ENCODE data around the gene FLT1.

FLT1 gene

GRCh38 chr13:28485996-28486543, 8.9 kb downstream of the FLT1 start:
- DNase-seq (ENCODE audit: low read depth, low spot score): no peak

- no peak for DNase-seq (ENCODE audit: low read depth, low spot score)
These were observed 9.4 kb downstream of the FLT1 start for GRCh38 chr13:28485551-28485950.

DNA sequence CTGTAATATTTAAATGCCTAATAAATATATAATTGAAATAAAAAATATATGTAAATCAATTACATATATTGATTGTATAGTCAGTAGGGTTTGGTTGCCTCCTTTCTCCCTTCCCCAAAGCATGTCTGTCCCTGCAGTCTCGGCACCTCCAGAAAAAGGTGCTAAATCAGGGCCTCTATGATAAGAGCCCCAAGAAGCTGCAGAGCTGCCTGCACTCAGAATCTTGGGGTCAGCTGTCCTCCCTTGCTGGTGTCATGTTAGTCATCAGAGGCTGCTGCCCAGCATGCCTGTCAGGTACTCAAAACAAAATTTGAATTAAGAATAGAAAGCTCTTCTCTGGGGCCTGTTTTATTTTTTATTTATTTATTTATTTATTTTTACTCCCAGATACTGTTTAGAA, 9.8 kb downstream of the FLT1 start:
- no peak for DNase-seq (ENCODE audit: low read depth, low spot score)

GRCh38 chr13:28483313-28483931, 11.5 kb downstream of the FLT1 start:
- DNase-seq (ENCODE audit: low read depth, low spot score): no peak

DNA sequence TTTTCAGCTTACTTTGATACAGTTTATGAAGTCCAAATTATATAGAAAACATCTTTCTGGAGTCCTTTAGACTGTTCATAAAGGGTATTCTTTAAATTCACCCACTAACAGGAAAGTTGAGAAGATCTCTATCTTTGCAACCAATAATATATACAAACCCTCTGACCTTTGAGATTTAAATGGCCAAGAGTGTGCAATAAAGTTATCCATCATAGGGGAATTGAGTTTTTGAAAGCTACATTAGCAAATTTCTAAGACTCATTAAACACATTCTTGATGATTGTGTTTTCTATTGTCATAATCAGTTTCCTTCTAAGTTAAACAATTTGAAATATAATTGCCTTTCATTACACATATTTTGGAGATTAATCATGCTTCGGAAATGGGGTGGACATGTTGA, 15.9 kb downstream of the FLT1 start:
- no peak for DNase-seq (ENCODE audit: low read depth, low spot score)

- DNase-seq (ENCODE audit: low read depth, low spot score): no peak
These were observed 16.8 kb downstream of the FLT1 start for GRCh38 chr13:28478127-28478526.

DNA sequence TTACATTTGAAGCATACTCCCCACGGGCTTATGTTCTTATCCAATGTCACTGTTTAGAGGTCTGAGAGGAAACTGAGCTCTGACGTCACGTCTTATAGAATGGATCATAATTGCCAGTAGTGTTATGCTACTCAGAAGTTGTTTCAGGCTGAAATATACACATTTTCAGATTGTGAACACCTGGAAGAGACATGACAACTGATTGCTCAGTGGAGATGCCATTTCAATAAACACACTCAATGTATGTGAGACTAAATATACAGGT, 17.3 kb downstream of the FLT1 start:
- no peak for DNase-seq (ENCODE audit: low read depth, low spot score)

DNA sequence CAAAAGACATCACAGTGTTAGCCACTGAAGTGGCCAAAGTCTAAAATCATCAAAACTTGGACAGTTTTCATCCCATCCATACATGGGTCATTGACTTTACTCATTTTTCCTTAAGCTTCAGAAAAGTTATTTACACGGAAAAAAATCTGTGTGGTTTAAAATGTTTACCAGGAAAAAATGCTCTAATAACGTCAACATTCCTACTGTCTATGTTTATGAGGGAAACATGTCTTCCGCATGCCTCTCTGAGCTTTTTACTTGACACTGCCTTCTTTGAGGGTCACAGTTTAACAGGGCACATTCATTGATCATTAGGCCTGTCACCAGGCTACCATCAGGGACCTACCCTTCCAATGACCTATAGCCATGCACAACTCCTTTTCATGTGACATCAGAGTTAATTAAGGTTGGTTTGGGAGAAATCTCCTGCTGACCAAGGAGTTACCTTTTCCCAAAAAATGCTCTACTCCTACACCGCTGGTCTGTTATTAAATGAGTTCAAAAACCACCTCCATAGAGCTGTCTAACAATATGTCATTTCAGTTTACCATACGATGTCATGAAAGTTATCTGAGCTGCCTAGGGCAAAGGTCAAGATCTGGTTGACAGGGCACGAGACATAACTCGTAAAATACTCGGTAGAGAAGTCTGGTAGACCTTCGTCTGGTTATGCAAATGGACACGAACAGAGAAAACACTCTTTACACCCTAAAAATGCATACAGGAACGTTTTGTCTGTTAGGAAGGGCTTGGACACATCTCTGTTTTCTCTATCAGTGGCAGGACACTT, 17.8 kb downstream of the FLT1 start:
- DNase-seq (ENCODE audit: low read depth, low spot score): no peak

DNA sequence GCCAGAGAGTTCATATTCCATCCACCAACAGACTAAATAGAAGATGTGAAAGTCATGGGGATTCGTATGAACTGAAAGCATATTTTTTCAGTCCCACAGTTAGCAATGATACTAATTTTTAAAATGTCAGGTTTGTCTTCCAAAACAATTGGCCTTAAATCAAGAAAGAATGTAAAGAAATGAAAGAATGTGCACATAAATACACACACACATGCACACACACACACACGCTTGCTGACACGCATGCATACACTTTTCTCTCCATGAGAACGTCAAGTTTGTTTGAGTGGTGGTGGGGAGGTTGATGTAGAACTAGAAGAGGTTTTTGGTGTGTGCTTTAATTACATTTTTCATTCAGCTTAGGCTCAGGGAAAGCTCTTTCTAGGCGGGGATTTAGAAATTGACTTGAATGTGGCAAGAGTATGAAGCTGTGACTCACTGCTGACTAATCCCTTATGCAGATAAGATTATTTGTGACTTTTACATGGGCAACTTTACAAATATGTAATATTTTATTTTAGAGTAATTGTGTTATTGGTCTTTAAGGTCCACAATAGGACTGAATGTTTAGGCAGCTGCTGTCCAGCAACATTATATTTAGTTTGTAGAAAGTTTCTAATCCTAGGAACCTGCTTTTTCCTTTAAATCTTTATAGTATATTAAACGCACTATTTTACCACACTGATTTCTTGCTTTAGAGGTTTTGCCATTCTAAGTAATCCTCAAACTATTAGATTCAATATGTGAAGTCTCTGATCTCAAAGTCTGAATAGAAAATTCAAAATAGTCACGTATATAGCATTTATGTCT, 18.8 kb downstream of the FLT1 start:
- no peak for DNase-seq (ENCODE audit: low read depth, low spot score)

- DNase-seq (ENCODE audit: low read depth, low spot score): no peak
These were observed 20.3 kb downstream of the FLT1 start for GRCh38 chr13:28474491-28475134.

- DNase-seq (ENCODE audit: low read depth, low spot score): no peak
These were observed 21.9 kb downstream of the FLT1 start for GRCh38 chr13:28473044-28473443.

GRCh38 chr13:28471421-28471820, 23.5 kb downstream of the FLT1 start:
- DNase-seq (ENCODE audit: low read depth, low spot score): no peak

GRCh38 chr13:28470296-28470695, 24.6 kb downstream of the FLT1 start:
- DNase-seq (ENCODE audit: low read depth, low spot score): no peak

- no peak for DNase-seq (ENCODE audit: low read depth, low spot score)
These were observed 25.6 kb downstream of the FLT1 start for GRCh38 chr13:28469316-28469715.

- DNase-seq (ENCODE audit: low read depth, low spot score): no peak
These were observed 26.7 kb downstream of the FLT1 start for GRCh38 chr13:28468023-28468915.

- DNase-seq (ENCODE audit: low read depth, low spot score): no peak
These were observed 27.9 kb downstream of the FLT1 start for GRCh38 chr13:28467034-28467433.

DNA sequence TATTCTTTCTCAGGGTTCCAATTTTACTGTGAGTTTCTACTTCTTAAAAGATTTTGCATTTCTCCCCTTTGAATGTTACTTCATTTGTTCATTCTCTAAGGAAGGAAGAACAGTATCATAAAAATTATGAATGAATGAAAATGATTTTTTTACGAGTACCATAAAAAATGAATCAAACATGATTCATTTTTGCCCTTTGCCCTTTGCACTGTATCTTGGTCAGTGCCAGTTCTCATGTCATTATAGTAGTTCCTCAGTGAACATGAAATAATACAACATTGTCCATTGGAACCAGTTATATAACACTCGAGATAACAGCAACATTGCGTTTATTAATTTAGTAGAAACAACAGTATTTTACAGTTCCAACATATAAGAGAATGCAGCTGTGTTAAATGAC, 28.8 kb downstream of the FLT1 start:
- no peak for DNase-seq (ENCODE audit: low read depth, low spot score)

- DNase-seq (ENCODE audit: low read depth, low spot score): no peak
These were observed 30.0 kb downstream of the FLT1 start for GRCh38 chr13:28464861-28465460.

GRCh38 chr13:28463481-28463880, 31.4 kb downstream of the FLT1 start:
- no peak for DNase-seq (ENCODE audit: low read depth, low spot score)

DNA sequence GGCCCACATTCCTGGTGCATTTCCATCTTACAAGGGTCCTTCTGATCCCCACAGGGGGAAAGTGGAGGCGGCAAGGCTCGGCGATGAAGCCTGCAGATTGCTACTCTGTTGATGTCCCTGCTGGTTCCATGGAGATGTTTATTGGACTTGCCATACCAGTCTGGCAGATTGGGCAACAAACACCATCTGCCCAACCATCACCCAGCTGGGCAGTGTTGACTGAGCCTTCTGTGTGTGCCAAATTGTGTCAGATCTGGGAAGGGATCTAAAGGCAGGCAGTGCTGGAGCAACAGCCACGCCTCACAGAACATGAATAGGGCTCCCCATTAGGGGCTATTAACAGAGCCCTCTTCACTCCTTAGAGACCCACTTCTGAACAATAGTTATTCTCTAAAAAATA, 35.0 kb downstream of the FLT1 start:
- DNase-seq (ENCODE audit: low read depth, low spot score): no peak

DNA sequence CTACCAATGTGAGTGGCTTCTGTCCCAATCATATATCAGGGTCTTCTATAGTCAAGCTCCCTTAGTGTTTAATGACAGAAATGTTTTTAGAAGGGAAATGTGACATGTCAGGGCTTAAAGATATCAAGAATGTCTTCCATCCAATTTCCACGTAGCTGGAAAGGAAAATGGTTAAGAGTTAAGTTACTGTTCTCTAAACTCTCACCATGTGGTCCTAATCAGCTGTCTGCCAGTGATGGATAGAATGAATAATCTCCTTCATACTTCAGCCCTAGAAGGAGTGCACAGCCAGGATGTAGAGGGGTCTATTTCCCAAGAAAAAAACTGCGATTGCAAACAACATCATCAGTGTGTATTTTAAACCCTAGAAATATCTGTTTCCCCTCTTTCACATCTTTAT, 36.3 kb downstream of the FLT1 start:
- no peak for DNase-seq (ENCODE audit: low read depth, low spot score)

Data from activated naive CD8-positive, alpha-beta T cell treated with anti-CD3 and anti-CD28 coated beads, Interleukin-2, amount 50 U/mL, for 16 hours (primary cell).